H9 (cell line): ENCODE results near the gene CCBE1. TPM values are rescaled to one million over a fixed set of nuclear protein-coding genes. Genes with fewer than 3 reads are reported as not detected.

Source experiments
- DNase-seq: peaks from one replicate; pipeline ENCODE4 v3.0.0-alpha.2; 2017
- H2AFZ ChIP-seq: one replicate; pipeline ENCODE4 v1.6.1; 2013; ENCODE audit warnings: mild to moderate bottlenecking, low read length, control low read depth, moderate library complexity
- H2AK5ac ChIP-seq: 2 replicates; pipeline ENCODE4 v1.6.1; 2013; ENCODE audit warnings: low read length, control low read depth, mixed read lengths; ENCODE audit not compliant: insufficient read length
- H2BK120ac ChIP-seq: one replicate; pipeline ENCODE4 v1.6.1; 2013; ENCODE audit warnings: low read depth, mild to moderate bottlenecking, low read length, control low read depth, inconsistent platforms; ENCODE audit not compliant: poor library complexity, severe bottlenecking
- H2BK12ac ChIP-seq: 2 replicates; pipeline ENCODE4 v1.6.1; 2013; ENCODE audit warnings: low read length, control low read depth, mixed read lengths, low read depth; ENCODE audit not compliant: insufficient read length
- H2BK15ac ChIP-seq: 2 replicates; pipeline ENCODE4 v1.6.1; 2013; ENCODE audit warnings: low read depth, low read length, control low read depth
- H2BK20ac ChIP-seq: one replicate; pipeline ENCODE4 v1.6.1; 2013; ENCODE audit warnings: low read depth, mild to moderate bottlenecking, low read length, control low read depth, inconsistent platforms; ENCODE audit not compliant: poor library complexity, severe bottlenecking
- H2BK5ac ChIP-seq: 2 replicates; pipeline ENCODE4 v1.6.1; 2013; ENCODE audit warnings: low read length, control low read depth, mixed read lengths; ENCODE audit not compliant: insufficient read length
- H3K14ac ChIP-seq: 2 replicates; pipeline ENCODE4 v1.6.1; 2013; ENCODE audit warnings: low read length, control low read depth; ENCODE audit not compliant: insufficient read depth
- H3K18ac ChIP-seq: 2 replicates; pipeline ENCODE4 v1.6.1; 2013; ENCODE audit warnings: low read depth, mild to moderate bottlenecking, mixed read lengths, low read length, control low read depth; ENCODE audit not compliant: insufficient read length
- H3K23ac ChIP-seq: 2 replicates; pipeline ENCODE4 v1.6.1; 2013; ENCODE audit warnings: low read length, control low read depth, mixed read lengths, low read depth; ENCODE audit not compliant: insufficient read length
- H3K23me2 ChIP-seq: 2 replicates; pipeline ENCODE4 v1.6.1; 2013; ENCODE audit warnings: low read depth, mild to moderate bottlenecking, mixed read lengths, low read length, control low read depth; ENCODE audit not compliant: insufficient read length, poor library complexity, severe bottlenecking
- H3K27ac ChIP-seq: 2 replicates; pipeline ENCODE4 v1.5.1; 2013; ENCODE audit warnings: low read length, control low read depth, mixed read lengths, low read depth; ENCODE audit not compliant: insufficient read length
- H3K27me3 ChIP-seq: 2 replicates; pipeline ENCODE4 v1.6.1; 2013; ENCODE audit warnings: low read length, control low read depth, inconsistent platforms; ENCODE audit not compliant: insufficient read depth
- H3K4ac ChIP-seq: 2 replicates; pipeline ENCODE4 v1.6.1; 2013; ENCODE audit warnings: low read depth, mild to moderate bottlenecking, control low read depth, inconsistent platforms, low read length, moderate library complexity
- H3K4me1 ChIP-seq: 2 replicates; pipeline ENCODE4 v1.6.1; 2013; ENCODE audit warnings: low read length, control low read depth, inconsistent platforms; ENCODE audit not compliant: insufficient read depth
- H3K4me2 ChIP-seq: 2 replicates; pipeline ENCODE4 v1.6.1; 2013; ENCODE audit warnings: low read length, control low read depth, mixed read lengths; ENCODE audit not compliant: insufficient read length, insufficient read depth
- H3K56ac ChIP-seq: 2 replicates; pipeline ENCODE4 v1.6.1; 2013; ENCODE audit warnings: low read depth, mild to moderate bottlenecking, mixed read lengths, low read length, control low read depth; ENCODE audit not compliant: insufficient read length
- H3K79me1 ChIP-seq: 2 replicates; pipeline ENCODE4 v1.6.1; 2013; ENCODE audit warnings: low read depth, mild to moderate bottlenecking, moderate library complexity, low read length, control low read depth, inconsistent platforms; ENCODE audit not compliant: insufficient read depth, poor library complexity, severe bottlenecking
- H3K79me2 ChIP-seq: 2 replicates; pipeline ENCODE4 v1.6.1; 2013; ENCODE audit warnings: low read length, control low read depth, inconsistent platforms; ENCODE audit not compliant: insufficient read depth
- H3K9ac ChIP-seq: 2 replicates; pipeline ENCODE4 v1.6.1; 2013; ENCODE audit warnings: low read length, control low read depth, mixed read lengths; ENCODE audit not compliant: insufficient read length; ENCODE audit errors: extremely low read depth
- H3K9me3 ChIP-seq: one replicate; pipeline ENCODE4 v1.6.1; 2013; ENCODE audit warnings: low read depth, low read length, inconsistent platforms; ENCODE audit not compliant: control insufficient read depth
- H3T11ph ChIP-seq: one replicate; pipeline ENCODE4 v1.6.1; 2013; ENCODE audit warnings: mild to moderate bottlenecking, low read length, control low read depth, inconsistent platforms
- H4K20me1 ChIP-seq: one replicate; pipeline ENCODE4 v1.6.1; 2013; ENCODE audit not compliant: control insufficient read depth, insufficient read length, insufficient read depth
- H4K5ac ChIP-seq: 2 replicates; pipeline ENCODE4 v1.6.1; 2013; ENCODE audit warnings: low read depth, mild to moderate bottlenecking, mixed read lengths, low read length, control low read depth; ENCODE audit not compliant: insufficient read length
- H4K8ac ChIP-seq: replicated peaks from 2 replicates; pipeline ENCODE4 v1.6.1; 2013; ENCODE audit warnings: low read length, control low read depth, mixed read lengths, low read depth; ENCODE audit not compliant: insufficient read length
- H4K91ac ChIP-seq: 2 replicates; pipeline ENCODE4 v1.6.1; 2013; ENCODE audit warnings: low read depth, mild to moderate bottlenecking, moderate library complexity, mixed read lengths, low read length, control low read depth; ENCODE audit not compliant: insufficient read length
- H3K27ac Mint-ChIP-seq, 3 experiments: 2 replicates in 2 of 3; 3 replicates in 1 of 3; pipeline ENCODE4 v1.8.0; 2020 to 2021; ENCODE audit warnings: mixed read lengths in 3 of 3, mild to moderate bottlenecking in 1 of 3, moderate library complexity in 1 of 3
- H3K27me3 Mint-ChIP-seq: 2 replicates; pipeline ENCODE4 v1.8.0; 2021; ENCODE audit warnings: low read depth, mild to moderate bottlenecking, moderate library complexity, mixed read lengths
- H3K36me3 Mint-ChIP-seq, 3 experiments: 2 replicates in 2 of 3; 3 replicates in 1 of 3; pipeline ENCODE4 v1.8.0; 2020 to 2021; ENCODE audit warnings: low read depth in 3 of 3, mixed read lengths in 3 of 3; ENCODE audit not compliant: insufficient read depth in 1 of 3
- H3K4me1 Mint-ChIP-seq, 2 experiments: 2 replicates each; pipeline ENCODE4 v1.8.0; 2020; ENCODE audit warnings: mixed read lengths in 2 of 2
- H3K4me3 Mint-ChIP-seq, 2 experiments: 2 replicates in 1 of 2; 3 replicates in 1 of 2; pipeline ENCODE4 v1.8.0; 2020 to 2021; ENCODE audit warnings: mild to moderate bottlenecking in 2 of 2, mixed read lengths in 2 of 2, moderate library complexity in 1 of 2
- H3K9me3 Mint-ChIP-seq, 2 experiments: 2 replicates in 1 of 2; 3 replicates in 1 of 2; pipeline ENCODE4 v1.8.0; 2020; ENCODE audit warnings: mild to moderate bottlenecking in 2 of 2, mixed read lengths in 2 of 2, moderate library complexity in 1 of 2
- WGBS: extraction: QIAGEN DNeasy Blood & Tissue Kit; methylation state at CpG from one replicate; pipeline ENCODE4 v1.1.7; 2013; ENCODE audit warnings: missing lambda C conversion rate, low lambda C conversion rate, mixed read lengths; ENCODE audit not compliant: insufficient read length; ENCODE audit errors: extremely low coverage; 5-methylcytosine and 5-hydroxymethylcytosine counted together
- total RNA-seq: library from RNA; stranded (reverse); gene quantifications from 2 replicates; pipeline ENCODE4 v1.2.1, GENCODE V29; 2021
- TF ChIP-seq, protein P1 (sequence below): fragments of 200-600 bp; sonication (generic); conservative IDR thresholded peaks from 3 replicates; pipeline ENCODE4 v1.8.0; 2021; ENCODE audit warnings: antibody characterized with exemption, mild to moderate bottlenecking

The CCBE1 gene
- total RNA-seq, 1 experiment from 2014 or later = 0.39 TPM

DNA sequence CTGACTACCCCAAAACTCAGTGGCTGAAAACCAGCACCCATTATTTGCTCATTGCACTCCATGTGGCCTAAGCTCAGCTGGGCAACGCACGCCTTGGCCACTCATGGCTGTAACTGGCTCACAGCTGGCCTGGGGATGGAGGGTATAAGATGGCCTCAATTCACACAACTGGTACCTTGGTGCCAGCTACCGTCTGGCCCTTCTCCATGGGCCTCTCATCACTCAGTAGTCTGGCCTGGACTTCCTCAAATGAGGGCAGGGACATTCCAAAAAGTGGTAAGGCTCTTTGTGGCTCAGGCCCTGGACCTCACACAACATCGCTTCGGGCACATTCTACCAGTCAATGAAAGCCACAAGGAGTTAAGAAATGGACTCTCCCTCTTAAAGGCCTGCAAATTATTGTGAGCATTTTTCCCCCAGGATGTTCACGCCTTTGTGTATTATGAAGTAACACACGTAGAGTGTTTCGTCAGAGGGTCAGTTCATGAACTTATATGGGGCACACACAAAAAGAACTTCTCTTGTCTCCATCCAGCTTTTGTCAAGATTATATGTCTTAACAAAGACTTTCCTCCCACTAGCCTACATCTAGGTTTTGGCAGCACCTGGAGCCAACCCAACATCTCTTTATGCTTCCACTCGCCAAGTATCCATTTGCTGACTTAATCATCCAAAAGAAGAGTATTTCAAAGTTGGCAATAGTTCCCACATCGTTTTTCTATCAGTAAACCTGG lies 145.2 kb downstream of the CCBE1 start:
- Histone ChIP-seq H3K79me1 (no peaks in the 10 kb centered on the region), H3K23ac (no peak overlapping the region), H3K4ac (no peak overlapping the region), H3K18ac (no peak overlapping the region), H3K56ac (no peak overlapping the region), H3K27me3 (no peaks in the 10 kb centered on the region), H2BK20ac (no peak overlapping the region), H2AFZ (no peak overlapping the region), H3K4me1 (peaks cover 7% of the 10 kb centered on the region; the same call in 1 of the 2 replicates), H3K9ac (no peak overlapping the region), H4K91ac (no peak overlapping the region), H4K20me1 (no peaks in the 10 kb centered on the region), H2BK120ac (no peak overlapping the region), H2AK5ac (no peak overlapping the region), H4K5ac (no peak overlapping the region), H3K79me2 (no peaks in the 10 kb centered on the region), H2BK15ac (no peak overlapping the region), H2BK5ac (no peak overlapping the region), H3K4me2 (no peak overlapping the region), H3K9me3 (no peaks in the 10 kb centered on the region), H2BK12ac (no peak overlapping the region), H4K8ac (no peak overlapping the region), H3K27ac (no peak overlapping the region), H3T11ph (no peak overlapping the region), H3K23me2 (no peaks in the 10 kb centered on the region), H3K14ac (no peak overlapping the region)
- no peaks in the 10 kb centered on the region for H3K27me3 Mint-ChIP-seq
- H3K4me1 Mint-ChIP-seq = peaks cover 20 to 23% of the 10 kb centered on the region in 2 experiments
- no peak for DNase-seq
- H3K36me3 Mint-ChIP-seq = peaks cover 0 to under 1% (median 0%) of the 10 kb centered on the region in 3 experiments; a peak in 2 of 7 replicates
- TF ChIP-seq, protein P1, sequence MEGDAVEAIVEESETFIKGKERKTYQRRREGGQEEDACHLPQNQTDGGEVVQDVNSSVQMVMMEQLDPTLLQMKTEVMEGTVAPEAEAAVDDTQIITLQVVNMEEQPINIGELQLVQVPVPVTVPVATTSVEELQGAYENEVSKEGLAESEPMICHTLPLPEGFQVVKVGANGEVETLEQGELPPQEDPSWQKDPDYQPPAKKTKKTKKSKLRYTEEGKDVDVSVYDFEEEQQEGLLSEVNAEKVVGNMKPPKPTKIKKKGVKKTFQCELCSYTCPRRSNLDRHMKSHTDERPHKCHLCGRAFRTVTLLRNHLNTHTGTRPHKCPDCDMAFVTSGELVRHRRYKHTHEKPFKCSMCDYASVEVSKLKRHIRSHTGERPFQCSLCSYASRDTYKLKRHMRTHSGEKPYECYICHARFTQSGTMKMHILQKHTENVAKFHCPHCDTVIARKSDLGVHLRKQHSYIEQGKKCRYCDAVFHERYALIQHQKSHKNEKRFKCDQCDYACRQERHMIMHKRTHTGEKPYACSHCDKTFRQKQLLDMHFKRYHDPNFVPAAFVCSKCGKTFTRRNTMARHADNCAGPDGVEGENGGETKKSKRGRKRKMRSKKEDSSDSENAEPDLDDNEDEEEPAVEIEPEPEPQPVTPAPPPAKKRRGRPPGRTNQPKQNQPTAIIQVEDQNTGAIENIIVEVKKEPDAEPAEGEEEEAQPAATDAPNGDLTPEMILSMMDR = no peak
- H3K27ac Mint-ChIP-seq = no peak overlapping the region
- WGBS = no CpG with 5 or more reads among the region's 10 CpGs
- no peak overlapping the region for H3K4me3 Mint-ChIP-seq
- H3K9me3 Mint-ChIP-seq = peaks cover 0 to under 1% of the 10 kb centered on the region in 2 experiments; a peak in 1 of 5 replicates
